HG02623 (cell line): ENCODE measurements around the gene CD63.
"Not testable (repeated sequence)": the region's sequence is repeated elsewhere in the genome, so short reads cannot be mapped to it uniquely, and the experiment has no call there.

Source experiments
- ATAC-seq: cut with Tn5 transposase; IDR thresholded peaks from one replicate; pipeline ENCODE4 v1.9.1; 2021; ENCODE audit warnings: moderate library complexity; ENCODE audit not compliant: unreplicated experiment

Gene CD63

GRCh38 chr12:55728939-55729818, at the start of gene CD63:
Gene CD63 (minus strand): TSS chr12:55729009. CDS start chr12:55728341, 668 bp downstream.
- peak; percentile 62 for ATAC-seq

GRCh38 chr12:55777856-55778255, 49.0 kb upstream of the CD63 start:
- ATAC-seq: no peak

- ATAC-seq: no peak
Observed at GRCh38 chr12:55771736-55772135, 42.9 kb upstream of the CD63 start.

GRCh38 chr12:55767156-55767555, 38.3 kb upstream of the CD63 start:
- no peak for ATAC-seq

- ATAC-seq: no peak
Observed at GRCh38 chr12:55765736-55766290, 37.0 kb upstream of the CD63 start.

GRCh38 chr12:55762646-55763045, 33.8 kb upstream of the CD63 start:
- ATAC-seq: no peak

GRCh38 chr12:55760663-55761062, 31.9 kb upstream of the CD63 start:
- ATAC-seq: no peak

GRCh38 chr12:55758575-55758974, 29.8 kb upstream of the CD63 start:
- ATAC-seq: not testable (repeated sequence)

GRCh38 chr12:55757701-55758100, 28.9 kb upstream of the CD63 start:
- no peak for ATAC-seq

- ATAC-seq: no peak
Observed at GRCh38 chr12:55755246-55755645, 26.4 kb upstream of the CD63 start.

GRCh38 chr12:55748230-55748993, 19.6 kb upstream of the CD63 start:
- ATAC-seq: no peak

GRCh38 chr12:55746913-55747231, 18.1 kb upstream of the CD63 start:
- ATAC-seq: no peak

GRCh38 chr12:55746174-55746912, 17.5 kb upstream of the CD63 start:
- no peak for ATAC-seq

- no peak for ATAC-seq
Observed at GRCh38 chr12:55745361-55746173, 16.8 kb upstream of the CD63 start.

GRCh38 chr12:55744340-55745030, 15.7 kb upstream of the CD63 start:
- ATAC-seq: no peak

GRCh38 chr12:55743406-55744339, 14.9 kb upstream of the CD63 start:
- ATAC-seq: peak; percentile 28

- peak; percentile 36 for ATAC-seq
Observed at GRCh38 chr12:55742719-55743405, 14.1 kb upstream of the CD63 start, which contains the start of gene GDF11. Gene GDF11 (plus strand): TSS chr12:55743122. CDS start chr12:55743317, 195 bp downstream.
